Upper lobe of right lung (tissue), 1 donor: Measurements from ENCODE around the gene PAN3. TPM values are rescaled to one million over a fixed set of nuclear protein-coding genes. Genes with fewer than 3 reads are reported as not detected.
A peak's percentile ranks its signal among the peaks of the same experiment; 100 is the strongest.
"Not testable (repeated sequence)": the region's sequence is repeated elsewhere in the genome, so short reads cannot be mapped to it uniquely, and the experiment has no call there.

Experiments
- ATAC-seq: fragments of 200-7000 bp; cut with Tn5 transposase; one replicate; pipeline ENCODE4 v1.9.1; 2020; ENCODE audit warnings: mild to moderate bottlenecking, moderate library complexity
- DNase-seq: peaks from one replicate; pipeline ENCODE4 v3.0.0-alpha.2; 2020
- H3K27ac ChIP-seq: fragments of 200-600 bp; one replicate; pipeline ENCODE4 v1.8.0; 2022
- H3K27me3 ChIP-seq: fragments of 200-600 bp; one replicate; pipeline ENCODE4 v1.8.0; 2022; ENCODE audit warnings: mild to moderate bottlenecking
- H3K36me3 ChIP-seq: fragments of 200-600 bp; one replicate; pipeline ENCODE4 v1.8.0; 2022
- H3K4me1 ChIP-seq: fragments of 200-600 bp; one replicate; pipeline ENCODE4 v1.8.0; 2022
- H3K4me3 ChIP-seq: fragments of 200-600 bp; one replicate; pipeline ENCODE4 v1.8.0; 2022; ENCODE audit warnings: mild to moderate bottlenecking
- H3K9me3 ChIP-seq: fragments of 200-600 bp; one replicate; pipeline ENCODE4 v1.8.0; 2022
- intact Hi-C: fragments of 100-400 bp; cut with DNase I; formaldehyde crosslinking; loops from one replicate; pipeline ENCODE4 v1.11.0; 2022
- total RNA-seq: library from RNA; stranded (reverse); fragmentation: NEBNext Ultra II Directional; extraction: Animal tissue kit (Norgen Biotek cat#: 25700); gene quantifications from one replicate; pipeline ENCODE4 v1.2.1, GENCODE V29; 2021
- TF ChIP-seq, protein P1 (sequence below): fragments of 200-600 bp; IDR thresholded peaks from one replicate; pipeline ENCODE4 v1.8.0; 2022; ENCODE audit warnings: antibody characterized with exemption
- donor health status: DM: no; HTN: yes; CAD: no; lungs with severe emphysema.

PAN3 gene
- total RNA-seq, 1 donor from 2014 or later = 34.3 TPM

DNA sequence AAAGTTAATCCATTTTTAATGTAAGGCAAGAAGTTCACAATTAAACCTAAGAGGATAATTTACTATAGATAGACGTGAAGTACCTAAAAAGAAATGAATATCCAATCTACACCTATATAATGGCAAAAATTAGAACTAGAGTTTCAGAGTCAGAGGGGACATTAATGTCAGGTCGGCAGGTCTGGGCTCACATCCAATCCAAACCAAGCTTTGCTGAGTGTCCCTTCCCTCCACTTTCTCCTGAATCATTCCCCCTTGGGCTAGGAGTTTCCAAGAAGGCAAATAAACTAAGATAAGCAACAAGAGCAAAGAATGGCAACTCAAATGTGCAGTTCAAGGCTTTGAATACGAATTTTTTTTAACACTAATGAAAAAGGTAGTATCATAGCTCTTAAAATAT, 40.8 kb upstream of the PAN3 start:
- Histone ChIP-seq H3K27ac (no peak overlapping the region), H3K4me3 (no peak overlapping the region), H3K36me3 (no peaks in the 10 kb centered on the region), H3K4me1 (peaks cover 6% of the 10 kb centered on the region), H3K27me3 (peaks cover 68% of the 10 kb centered on the region), H3K9me3 (no peaks in the 10 kb centered on the region)
- no peak for ATAC-seq
- intact Hi-C loops = no loop called here
- TF ChIP-seq, protein P1, sequence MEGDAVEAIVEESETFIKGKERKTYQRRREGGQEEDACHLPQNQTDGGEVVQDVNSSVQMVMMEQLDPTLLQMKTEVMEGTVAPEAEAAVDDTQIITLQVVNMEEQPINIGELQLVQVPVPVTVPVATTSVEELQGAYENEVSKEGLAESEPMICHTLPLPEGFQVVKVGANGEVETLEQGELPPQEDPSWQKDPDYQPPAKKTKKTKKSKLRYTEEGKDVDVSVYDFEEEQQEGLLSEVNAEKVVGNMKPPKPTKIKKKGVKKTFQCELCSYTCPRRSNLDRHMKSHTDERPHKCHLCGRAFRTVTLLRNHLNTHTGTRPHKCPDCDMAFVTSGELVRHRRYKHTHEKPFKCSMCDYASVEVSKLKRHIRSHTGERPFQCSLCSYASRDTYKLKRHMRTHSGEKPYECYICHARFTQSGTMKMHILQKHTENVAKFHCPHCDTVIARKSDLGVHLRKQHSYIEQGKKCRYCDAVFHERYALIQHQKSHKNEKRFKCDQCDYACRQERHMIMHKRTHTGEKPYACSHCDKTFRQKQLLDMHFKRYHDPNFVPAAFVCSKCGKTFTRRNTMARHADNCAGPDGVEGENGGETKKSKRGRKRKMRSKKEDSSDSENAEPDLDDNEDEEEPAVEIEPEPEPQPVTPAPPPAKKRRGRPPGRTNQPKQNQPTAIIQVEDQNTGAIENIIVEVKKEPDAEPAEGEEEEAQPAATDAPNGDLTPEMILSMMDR = no peak
- DNase-seq = no peak

DNA sequence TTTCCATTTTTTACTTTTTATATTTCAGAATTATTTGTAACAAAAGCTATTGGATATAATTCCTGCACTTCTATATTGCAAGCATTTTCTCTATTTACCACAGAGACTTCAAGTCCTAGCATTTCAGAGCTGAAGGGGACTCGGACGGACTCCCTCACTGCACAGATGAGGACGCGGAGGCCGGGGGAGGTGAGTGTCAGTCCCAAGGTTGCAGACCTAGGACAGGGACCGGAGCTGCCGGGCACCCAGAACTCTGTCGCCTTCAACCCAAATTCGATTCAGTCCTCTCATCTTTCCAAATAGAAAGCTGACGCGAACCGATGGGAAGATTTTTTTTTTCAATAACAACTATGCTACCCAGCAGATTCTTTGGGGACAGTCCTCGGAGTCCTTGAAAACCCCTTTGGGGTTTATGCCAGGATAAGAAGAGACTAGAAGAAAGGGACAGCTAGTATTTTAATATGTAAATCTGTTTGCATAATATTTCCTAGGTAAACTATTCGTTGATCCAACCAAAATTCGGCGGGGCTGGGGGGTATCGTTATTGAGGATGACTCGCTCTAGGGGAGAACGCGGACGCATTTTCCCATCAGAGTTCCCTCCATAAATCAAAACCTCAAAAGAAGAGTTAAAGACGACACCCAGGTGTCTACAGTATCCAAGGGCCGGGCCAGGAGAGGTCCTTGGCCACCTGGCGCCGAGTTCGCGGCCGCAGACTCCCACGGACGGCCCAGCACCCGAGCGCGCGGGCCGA, 38.8 kb upstream of the PAN3 start:
- intact Hi-C loops = no loop called here
- ATAC-seq = no peak
- no peak overlapping the region for H3K27ac ChIP-seq
- peak overlapping the region; percentile 42 for H3K4me3 ChIP-seq
- DNase-seq = no peak
- H3K4me1 ChIP-seq = peaks cover 6% of the 10 kb centered on the region
- TF ChIP-seq, protein P1 = no peak
- no peaks in the 10 kb centered on the region for H3K36me3 ChIP-seq
- H3K9me3 ChIP-seq = no peaks in the 10 kb centered on the region
- H3K27me3 ChIP-seq = peaks cover 86% of the 10 kb centered on the region

DNA sequence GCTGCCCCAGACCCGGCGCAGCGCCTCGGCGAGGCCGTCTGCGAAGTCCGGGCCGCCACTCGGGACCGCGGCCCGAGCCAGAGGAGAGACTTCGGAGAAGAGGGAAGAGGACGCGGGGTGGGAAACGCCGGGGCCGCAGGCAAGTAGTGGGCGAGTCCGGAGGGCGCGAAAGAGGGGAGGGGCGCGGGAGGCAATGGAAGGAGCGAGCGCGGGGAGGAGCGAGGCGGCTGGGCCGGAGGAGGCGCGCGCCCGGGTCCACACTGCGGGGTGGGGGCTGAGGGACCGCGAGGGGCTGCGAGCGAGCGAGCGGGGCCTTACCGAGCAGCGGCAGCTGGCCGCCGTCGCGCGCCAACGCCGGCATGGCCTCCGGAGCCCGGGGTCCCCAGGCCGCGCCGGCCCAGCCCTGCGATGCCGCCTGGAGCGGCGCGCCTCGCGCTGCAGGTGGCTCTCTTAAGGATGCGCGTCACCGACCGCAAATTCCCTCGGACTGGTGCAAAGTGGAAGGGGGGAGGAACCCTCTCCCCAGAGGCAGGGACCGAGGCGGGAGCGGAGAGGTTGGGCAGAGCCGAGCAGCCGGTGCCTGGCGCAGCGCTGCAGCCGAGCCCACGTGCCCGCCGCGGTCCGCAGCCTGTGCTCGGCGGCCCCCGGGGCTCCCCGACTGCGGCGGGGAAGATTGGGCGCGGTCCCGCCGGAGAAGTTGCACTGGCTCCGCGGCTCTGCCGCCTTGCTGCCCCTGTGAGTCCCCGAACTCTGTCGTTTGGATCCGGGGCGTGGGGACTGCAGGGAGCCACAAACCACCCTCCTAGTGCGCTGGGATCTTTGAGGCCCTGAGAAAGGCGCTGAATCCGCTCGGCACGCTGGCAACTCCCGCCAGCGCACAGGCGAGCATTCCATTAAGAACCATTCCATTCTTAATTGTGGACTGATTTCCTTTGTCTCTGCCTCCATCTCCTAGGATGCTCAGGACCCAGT, 37.9 kb upstream of the PAN3 start, which contains the start of gene FLT3:
Gene FLT3, minus strand, starts transcription at position 427 of the 972 bp plus-strand sequence. Its CDS starts 66 bp downstream, at position 361.
- Histone ChIP-seq H3K36me3 (no peaks in the 10 kb centered on the region), H3K27me3 (peaks cover 86% of the 10 kb centered on the region), H3K9me3 (no peaks in the 10 kb centered on the region), H3K4me1 (peaks cover 6% of the 10 kb centered on the region), H3K27ac (no peak within 1 kb of the TSS), H3K4me3 (peak within 1 kb of the TSS; percentile 42)
- peak; percentile 87 for ATAC-seq
- intact Hi-C loops = no loop called here
- peak; percentile 70 for DNase-seq
- TF ChIP-seq, protein P1 = no peak

DNA sequence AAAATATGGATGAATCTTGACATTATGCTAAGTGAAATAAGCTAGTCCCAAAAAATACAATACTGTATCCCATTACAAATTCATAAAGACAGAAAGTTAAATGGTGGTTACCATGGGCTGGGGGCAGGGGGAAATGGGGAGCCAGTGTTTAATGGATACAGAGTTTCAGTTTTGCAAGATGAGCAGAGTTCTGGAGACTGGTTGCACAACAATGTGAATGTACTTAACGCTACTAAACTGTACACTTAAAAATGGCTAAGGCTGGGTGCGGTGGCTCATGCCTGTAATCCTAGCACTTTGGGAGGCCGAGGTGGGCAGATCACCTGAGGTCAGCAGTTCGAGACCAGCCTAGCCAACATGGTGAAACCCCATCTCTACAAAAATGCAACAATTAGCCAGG, 36.5 kb upstream of the PAN3 start:
- H3K4me1 ChIP-seq, H3K36me3 ChIP-seq, DNase-seq, intact Hi-C loops, ATAC-seq, H3K27ac ChIP-seq, H3K9me3 ChIP-seq, H3K4me3 ChIP-seq: not testable (repeated sequence)
- peaks cover 74% of the 10 kb centered on the region for H3K27me3 ChIP-seq

DNA sequence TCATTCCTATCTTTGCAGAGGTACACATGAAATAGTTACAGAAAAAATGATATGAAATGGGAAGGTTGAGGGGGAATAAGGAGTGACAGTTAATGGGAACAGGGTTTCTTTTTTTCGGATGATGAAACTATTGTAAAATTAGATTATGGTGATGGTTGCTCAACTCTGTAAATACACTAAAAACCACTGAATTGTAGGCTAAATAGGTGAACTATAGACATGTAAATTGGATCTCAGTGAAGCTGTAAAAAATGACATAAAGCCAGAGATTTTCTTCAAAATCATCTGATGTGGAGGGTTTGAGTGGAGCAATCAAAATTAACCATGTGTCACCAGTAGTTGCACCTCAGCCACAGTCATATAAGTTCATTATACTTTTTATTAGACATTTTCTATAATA, 31.4 kb upstream of the PAN3 start:
- no peaks in the 10 kb centered on the region for H3K36me3 ChIP-seq
- peaks cover 23% of the 10 kb centered on the region for H3K27me3 ChIP-seq
- no peaks in the 10 kb centered on the region for H3K4me1 ChIP-seq
- H3K27ac ChIP-seq = no peak overlapping the region
- intact Hi-C loops = no loop called here
- H3K4me3 ChIP-seq = no peak overlapping the region
- TF ChIP-seq, protein P1 = no peak
- no peaks in the 10 kb centered on the region for H3K9me3 ChIP-seq
- DNase-seq (no peak), ATAC-seq (no peak)

DNA sequence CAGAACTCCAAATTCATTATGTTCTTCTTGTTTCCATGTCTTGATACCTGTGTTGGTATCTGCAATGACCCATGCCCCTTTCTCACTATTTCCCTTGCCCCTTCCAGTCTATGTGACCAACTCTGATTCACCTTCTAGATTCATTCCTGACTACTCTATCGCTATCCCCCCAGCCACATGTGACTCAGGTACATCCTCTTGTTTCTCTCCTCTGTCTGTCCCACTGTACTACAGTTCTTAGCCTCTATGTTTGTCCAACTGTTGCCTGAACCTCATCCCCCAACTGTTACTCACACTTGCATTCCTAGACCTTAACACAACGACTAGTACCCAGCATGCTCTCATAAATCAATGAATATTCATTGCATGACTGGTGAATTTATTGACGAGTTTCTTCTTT, 27.9 kb upstream of the PAN3 start:
- H3K27me3 ChIP-seq = no peaks in the 10 kb centered on the region
- intact Hi-C loops = no loop called here
- no peaks in the 10 kb centered on the region for H3K36me3 ChIP-seq
- H3K9me3 ChIP-seq = no peaks in the 10 kb centered on the region
- TF ChIP-seq, protein P1 = no peak
- DNase-seq (no peak), ATAC-seq (no peak)
- no peaks in the 10 kb centered on the region for H3K4me1 ChIP-seq
- no peak overlapping the region for H3K27ac ChIP-seq
- no peak overlapping the region for H3K4me3 ChIP-seq
